ENCODE data around the gene NBAS.
"Not testable (repeated sequence)": the region's sequence is repeated elsewhere in the genome, so short reads cannot be mapped to it uniquely, and the experiment has no call there.

The NBAS gene

DNA sequence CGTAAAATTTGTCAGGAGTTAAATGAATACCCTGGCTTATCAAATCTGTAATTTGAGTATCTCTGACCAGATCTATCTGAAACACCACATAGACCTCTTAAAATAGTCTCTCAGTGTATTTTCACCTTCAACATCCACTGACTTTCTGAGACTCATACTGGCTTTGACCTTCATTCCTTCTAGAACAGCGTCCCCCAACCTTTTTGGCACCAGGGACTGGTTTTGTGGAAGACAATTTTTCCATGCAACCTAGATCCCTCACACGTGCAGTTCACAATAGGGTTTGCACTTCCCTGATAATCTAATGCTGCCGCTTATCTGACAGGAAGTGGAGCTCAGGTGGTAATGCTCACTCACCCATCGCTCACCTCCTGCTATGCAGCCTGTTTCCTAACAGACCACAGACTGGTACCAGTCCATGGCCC lies 3.2 kb downstream of the NBAS start:
- no peak for DNase-seq

DNA sequence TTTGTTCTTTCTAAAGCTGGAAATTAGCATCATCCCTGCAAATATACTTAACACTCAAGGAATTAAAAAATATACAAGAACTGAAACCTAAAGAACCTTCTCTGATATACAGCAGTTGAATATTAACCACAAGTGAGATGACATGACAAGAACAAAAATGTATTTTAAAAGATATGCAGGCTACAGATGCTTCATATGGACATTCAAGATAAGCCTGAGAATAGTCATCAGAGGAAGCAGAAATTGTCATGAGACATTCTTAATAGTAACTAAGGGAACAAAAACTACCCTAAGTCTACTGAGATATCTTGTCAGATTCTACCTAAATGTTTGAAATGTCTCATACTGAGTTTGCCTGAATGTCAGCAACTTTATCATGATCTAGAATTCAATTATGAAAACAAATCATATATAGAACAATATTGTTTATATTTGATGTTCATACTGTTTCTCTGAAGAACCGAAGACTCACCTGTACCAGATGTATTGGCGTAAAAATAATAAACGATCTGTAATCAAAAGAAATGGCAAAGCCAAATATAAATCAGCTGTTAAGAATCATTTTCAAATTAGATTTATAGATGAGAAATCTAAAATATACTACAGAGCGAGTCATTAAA lies 4.7 kb downstream of the NBAS start:
- DNase-seq: no peak

GRCh38 chr2:15555760-15556193 lies 5.4 kb downstream of the NBAS start:
- DNase-seq: no peak

GRCh38 chr2:15554525-15555218 lies 6.5 kb downstream of the NBAS start:
- no peak for DNase-seq

DNA sequence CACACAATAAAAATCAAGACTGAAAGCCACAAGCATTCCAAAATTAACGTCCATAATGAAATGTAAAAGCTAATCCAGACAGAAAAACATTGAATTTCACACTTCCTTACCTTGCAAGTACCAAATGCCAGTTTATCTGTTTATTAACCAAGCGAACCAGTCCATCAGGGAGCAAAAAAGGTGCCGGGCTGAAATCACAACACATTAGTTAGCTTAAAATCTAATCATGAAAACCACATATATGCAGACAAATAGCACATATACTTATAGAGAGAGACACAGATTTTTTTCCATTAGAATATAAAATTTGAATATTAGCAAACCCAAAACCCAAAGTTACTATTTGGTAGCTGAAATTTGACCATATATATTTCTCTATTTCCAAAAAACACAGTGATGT lies 7.2 kb downstream of the NBAS start:
- no peak for DNase-seq

DNA sequence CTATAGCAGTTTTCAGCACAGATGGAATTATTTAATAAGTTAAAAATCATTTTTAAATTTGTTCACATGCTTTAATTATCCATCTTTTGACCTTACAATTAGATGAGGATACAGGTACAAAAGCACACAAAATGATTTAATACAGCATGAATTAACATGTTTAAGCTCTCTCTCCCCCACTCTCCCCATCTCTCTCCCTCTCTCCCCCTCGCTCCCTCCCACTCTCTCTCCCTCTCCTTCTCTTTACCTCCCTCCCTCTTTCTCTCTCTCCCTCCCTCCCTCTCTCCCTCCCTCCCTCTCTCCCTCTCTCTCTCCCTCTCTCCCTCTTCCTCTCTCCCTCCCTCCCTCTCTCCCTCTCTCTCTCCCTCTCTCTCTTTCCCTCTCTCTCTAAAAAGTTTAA lies 7.6 kb downstream of the NBAS start:
- no peak for DNase-seq

DNA sequence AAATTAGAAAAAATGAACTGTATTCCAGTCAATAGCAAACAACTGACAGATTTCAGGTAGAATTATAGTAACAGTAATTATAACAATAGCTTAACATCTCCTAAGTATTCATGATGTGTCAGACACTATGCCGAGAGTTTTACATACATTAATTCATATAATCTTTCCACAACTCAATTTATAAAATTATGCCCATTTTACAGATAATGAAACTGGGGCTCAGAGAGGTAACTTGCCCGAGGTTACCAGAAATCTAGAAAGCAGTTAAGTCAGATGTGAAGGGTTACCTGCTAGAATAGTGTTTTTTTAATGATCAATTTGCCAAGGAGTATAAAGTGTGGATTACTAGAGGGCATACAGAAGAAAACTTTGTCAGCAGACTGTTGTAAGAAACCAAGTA lies 12.2 kb downstream of the NBAS start:
- no peak for DNase-seq

DNA sequence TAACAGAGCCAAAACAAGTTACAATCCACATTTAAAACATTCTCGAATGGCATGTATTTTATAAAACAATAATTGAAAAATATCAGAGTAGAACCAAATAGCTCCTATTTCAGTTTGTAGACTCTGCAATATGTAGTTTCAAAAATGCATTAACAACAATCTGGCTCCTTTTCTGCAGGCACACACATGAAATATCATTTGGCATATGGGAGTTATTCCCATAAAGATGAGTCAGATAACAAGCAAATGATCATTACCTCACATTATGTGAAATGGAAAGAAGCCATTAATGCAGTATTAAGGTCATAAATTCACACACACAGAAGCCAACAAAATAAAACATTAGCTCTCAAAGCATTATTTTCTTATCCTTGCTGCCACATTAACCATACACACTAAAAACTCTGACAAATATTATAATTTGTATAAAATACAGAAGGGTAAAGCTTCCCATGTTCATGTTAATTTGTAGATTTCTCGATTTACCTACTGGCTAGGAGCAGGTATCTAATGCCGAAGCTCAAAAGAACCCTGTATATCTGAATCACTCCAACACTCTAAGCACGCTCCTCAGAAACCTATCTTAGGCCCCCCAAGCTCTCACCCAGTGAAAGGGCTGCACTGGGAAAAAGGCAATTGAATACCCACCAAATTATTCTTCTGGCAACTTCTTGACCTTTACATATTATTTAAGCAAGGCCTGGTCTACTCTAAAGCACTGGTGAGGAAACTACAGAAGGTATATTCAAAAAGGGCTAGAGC lies 13.8 kb downstream of the NBAS start:
- DNase-seq: no peak

DNA sequence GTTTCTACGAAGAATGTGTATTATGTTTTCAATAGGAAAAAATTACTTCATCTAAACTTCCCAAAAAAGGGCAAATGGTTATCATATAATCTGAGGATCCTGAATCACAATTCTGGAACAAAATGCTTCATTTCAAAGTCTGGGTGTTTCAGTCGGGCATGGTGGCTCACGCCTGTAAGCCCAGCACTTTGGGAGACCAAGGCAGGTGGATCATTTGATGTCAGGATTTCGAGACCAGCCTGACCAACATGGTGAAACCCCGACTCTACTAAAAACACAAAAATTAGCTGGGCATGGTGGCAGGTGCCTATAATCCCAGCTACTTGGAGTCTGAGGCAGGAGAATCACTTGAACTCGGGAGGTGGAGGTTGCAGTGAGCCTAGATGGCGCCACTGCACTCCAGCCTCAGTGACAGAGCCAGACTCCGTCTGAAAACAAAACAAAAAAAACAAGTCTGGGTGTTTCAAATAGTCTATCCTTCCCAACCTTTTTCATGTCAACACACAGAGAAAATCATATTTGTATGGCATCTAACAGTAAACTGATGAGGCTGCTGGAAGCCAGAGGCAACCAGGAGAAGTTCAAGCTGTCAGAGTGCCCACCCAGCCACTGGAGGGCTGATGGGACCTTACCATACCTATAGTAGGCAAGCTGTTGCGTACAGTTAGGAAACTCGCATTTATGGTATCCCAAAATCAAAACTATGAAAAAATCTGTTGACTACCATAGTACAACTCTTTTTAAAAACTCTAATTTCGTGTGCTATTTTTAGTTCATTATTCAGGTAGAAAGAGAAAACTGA lies 14.6 kb downstream of the NBAS start:
- no peak for DNase-seq

GRCh38 chr2:15544227-15544626 lies 16.9 kb downstream of the NBAS start:
- DNase-seq: no peak

DNA sequence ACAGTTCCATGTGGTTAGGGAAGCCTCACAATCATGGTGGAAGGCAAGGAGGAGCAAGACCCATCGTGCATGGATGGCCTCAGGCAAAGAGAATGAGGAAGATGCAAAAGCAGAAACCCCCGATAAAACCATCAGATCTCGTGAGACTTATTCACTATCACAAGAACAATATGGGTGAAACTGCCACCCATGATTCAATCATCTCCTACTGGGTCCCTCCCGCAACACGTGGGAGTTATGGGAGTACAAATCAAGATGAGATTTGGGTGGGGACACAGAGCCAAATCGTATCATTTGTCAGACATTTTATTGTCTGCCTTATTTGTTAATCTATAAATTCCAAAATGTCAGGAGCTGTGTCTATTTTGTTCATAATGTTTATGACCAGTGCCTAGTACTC lies 17.6 kb downstream of the NBAS start:
- no peak for DNase-seq

GRCh38 chr2:15543053-15543452 lies 18.1 kb downstream of the NBAS start:
- DNase-seq: no peak

DNA sequence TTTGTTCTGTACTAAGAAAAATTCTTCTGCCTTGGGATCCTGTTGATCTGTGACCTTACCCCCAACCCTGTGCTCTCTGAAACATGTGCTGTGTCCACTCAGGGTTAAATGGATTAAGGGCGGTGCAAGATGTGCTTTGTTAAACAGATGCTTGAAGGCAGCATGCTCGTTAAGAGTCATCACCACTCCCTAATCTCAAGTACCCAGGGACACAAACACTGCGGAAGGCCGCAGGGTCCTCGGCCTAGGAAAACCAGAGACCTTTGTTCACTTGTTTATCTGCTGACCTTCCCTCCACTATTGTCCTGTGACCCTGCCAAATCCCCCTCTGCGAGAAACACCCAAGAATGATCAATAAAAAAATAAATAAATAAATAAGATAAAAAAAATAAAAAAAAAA lies 18.9 kb downstream of the NBAS start:
- not testable (repeated sequence) for DNase-seq

DNA sequence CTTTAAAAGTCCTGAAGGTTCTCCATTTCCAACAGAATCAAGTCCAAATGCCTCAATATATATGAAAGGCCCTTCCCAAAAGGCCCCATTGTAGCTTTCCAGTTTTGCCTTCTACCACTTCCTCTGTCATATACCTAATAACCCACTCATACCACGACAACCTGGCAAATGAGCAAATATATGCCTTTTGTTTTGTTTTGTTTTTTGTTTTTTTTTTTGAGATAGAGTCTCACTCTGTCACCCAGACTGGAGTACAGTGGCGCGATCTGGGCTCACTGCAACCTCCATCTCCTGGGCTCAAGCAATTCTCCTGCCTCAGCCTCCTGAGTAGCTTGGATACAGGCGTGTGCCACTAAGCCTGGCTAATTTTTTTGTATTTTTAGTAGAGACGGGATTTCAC lies 20.6 kb downstream of the NBAS start:
- not testable (repeated sequence) for DNase-seq

DNA sequence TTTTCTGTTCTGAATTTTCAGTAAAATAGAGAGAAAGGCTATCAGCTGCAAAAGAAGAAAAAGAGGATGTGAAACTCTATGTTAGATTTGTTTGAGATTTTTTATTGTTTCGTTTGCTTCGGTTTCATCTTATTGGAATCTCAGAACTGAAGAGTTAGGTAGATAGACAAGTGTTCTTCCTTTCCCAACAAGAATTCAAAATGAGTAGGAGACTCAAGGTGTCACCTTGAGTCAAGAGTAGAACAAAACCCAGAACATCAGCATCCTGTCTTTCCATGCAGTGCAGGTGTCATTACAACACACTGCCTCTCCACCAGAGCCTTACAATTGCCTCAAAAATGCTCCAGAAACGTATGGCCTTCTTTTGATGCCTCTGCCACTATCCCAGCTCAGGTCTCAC lies 21.1 kb downstream of the NBAS start:
- no peak for DNase-seq

- no peak for DNase-seq
These were observed 22.3 kb downstream of the NBAS start for GRCh38 chr2:15538792-15539191.

DNA sequence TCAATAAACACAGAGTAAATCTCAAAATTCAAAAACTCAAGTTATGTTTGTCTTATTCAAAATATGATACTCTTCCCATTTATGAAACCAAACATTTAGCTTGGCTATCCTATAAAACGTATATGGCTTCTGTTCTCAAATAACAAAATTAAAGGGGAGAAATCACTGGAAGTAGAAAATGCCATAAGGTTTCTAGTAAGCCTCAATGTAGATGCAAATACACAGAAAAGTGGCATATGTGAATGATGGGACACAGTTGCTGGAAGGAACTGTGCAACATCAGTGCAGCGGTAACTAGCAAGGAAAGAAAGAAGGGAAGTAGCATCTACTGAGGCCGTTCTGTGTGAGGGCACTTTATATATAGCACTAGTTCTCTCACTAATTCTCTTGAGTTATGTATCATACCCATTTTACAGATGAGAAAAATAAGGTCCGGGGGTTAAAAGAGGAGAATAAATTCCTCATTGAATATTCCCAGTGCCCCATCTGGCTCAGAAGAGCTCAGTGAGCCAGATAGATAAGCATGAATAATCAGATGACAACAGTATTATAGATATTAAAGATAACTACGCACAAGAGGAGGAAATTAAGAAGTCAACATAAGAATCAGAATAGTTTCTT lies 27.2 kb downstream of the NBAS start:
- no peak for DNase-seq

DNA sequence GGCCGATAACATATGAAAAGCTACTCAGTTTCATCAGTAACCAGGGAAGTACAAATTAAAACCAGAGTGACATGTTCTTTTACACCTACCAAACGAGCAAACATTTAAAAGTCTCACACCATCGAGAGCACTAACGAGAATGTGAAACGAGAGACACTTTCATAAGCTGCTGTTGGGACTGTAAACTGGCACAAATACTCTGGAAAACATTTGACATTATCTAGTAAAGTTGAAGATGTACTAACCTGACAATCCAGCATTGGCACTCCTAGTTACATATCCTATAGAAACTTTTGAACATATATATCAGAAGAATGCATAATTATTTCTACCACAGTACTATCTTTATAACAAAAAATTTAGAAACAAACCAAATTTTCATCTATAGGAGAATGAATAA lies 28.1 kb downstream of the NBAS start:
- no peak for DNase-seq

DNA sequence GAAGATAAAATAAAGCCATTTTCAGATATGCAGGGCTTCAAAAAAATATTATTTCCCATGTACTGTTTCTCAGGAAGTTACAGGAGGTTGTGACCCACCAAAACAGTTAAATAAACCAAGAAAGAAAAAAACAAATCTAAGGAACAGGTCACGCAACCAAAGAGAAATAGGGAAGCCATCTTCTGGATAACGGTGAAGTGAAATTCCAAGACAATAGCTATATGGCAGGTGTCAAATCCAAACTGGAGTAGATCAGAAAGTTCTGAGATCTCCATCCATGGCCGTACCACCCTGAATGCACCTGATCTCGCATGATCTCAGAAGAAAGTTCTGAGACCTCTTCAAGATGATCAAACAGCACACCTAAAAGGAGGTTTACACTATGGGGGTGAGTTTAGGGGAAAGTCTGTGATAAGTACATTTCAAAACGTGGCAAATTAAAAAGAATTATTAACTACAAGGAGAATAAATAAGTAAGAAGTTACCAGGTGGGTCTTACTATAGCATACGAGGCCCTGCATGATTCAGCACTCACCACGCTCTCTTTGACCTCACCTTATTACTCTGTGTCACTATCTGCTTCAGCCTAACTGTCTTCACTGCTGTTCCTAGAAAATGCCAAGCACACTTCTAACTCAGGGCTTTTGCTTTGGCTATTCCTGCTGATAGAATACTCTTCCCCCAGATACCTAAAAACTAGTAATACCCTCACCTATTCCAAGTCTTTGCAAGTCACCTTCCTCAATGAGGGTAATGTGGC lies 29.9 kb downstream of the NBAS start:
- no peak for DNase-seq

DNA sequence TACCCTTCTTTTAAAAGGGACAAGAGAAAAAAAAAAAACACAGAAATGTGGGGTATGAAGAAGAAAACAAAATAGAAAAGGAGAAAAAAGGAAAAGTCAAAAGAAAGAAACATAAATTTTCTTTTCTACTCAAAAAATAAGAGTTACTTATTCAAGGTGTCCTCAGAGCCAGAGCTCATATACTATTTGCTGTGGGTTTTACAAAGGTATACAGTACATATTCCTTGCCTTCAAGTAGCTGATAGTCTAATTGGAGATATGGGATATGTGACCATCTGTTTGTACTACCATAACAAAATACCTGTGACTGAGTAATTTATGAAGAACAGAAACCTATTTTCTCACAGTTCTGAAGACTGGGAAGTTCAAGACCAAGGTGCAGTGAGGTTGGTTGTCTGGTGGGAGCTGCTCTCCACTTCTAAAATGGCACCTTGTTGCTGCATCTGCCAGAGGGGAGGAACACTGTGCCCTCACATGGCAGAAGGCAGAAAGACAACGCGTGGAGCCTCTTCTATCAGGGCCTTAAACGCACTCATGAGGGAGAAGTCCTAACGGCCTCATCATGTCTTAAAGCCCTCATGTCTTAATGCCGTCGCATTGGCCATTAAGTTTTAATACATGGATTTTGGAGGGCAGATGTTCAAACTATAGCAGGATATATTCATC lies 33.9 kb downstream of the NBAS start:
- no peak for DNase-seq

DNA sequence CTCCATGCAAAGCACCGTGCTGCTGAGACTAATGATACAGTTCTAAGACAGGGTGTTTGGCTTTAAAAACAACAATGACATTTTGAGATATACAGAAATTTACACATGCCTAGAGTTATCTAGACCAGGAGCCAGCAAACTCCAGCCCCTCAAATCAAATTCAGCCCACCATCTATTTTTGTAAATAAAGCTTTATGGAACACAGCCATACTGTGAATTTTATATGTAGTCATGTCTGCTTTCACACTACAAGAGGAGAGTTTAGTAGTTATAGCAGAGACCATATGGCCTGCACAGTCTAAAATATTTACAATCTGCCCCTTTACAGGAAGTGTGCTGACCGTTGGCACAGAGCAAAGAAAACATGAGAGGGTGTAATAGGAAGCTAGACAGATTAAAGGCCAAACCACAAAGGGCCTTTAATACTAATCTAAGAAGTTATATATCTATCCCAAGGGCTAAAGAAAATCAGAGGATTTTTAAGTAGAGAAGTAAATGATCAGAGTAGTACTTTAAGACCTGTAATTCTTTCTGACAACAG lies 39.4 kb downstream of the NBAS start:
- no peak for DNase-seq
